Heart left ventricle (tissue), 13 donors: ENCODE data around the gene DIP2C.

ENCODE experiments used
- CTCF ChIP-seq, 12 donors: fragments of 200-600 bp; sonication (generic) in 4 of 12; IDR thresholded peaks; one replicate each; pipeline versions ENCODE4 v1.5.0 to v1.8.0; 2018 to 2022; ENCODE audit warnings: antibody characterized with exemption in 12 of 12, mild to moderate bottlenecking in 5 of 12
- POLR2A ChIP-seq, 2 donors: fragments of 450-650 bp; IDR thresholded peaks; one replicate each; pipeline ENCODE4 v1.6.1; 2017; ENCODE audit warnings: antibody characterized with exemption in 2 of 2, mild to moderate bottlenecking in 2 of 2, moderate library complexity in 2 of 2
- donor health status: ischemic (EF 13 %, LVEDD 7.1; RV severe dilation, severe dysfunction).
- donor health status: DM: no; HTN: yes; CAD: no.
- donor health status: DM: no; HTN: no; CAD: no.
- donor health status: ischemic (EF 25% LVEDD 6.9; RV normal size, moderate dysfunction).
- donor health status: ischemic (EF 25% LVEDD 5.7; RV mildly dilated, moderate dysfunction).
- donor health status: ischemic (EF 35%, LVEDD 5.7; RV mildly dilated, moderate dysfunction).
- donor health status: nonischemic (EF 11% LVEDD 7.7; RV severe dilation, severe dysfunction).
- donor health status: DM: yes; HTN: yes; CAD: no.
- donor health status: PGD.
- donor health status: ischemic (EF 29% LVEDD 5.4; RV normal size, mild dysfunction).
- donor health status: nonischemic (EF 23%, LVEDD 6.1; RV moderate dilation, normal function).

GRCh38 chr10:244227-244626, 445.2 kb downstream of the DIP2C start:
- TF ChIP-seq POLR2A (IDR thresholded peaks at IDR 0.05): no peak
- TF ChIP-seq CTCF (IDR thresholded peaks at IDR 0.05): no peak
